Panc1 (cell line): ENCODE results near the gene LRRD1. TPM values are rescaled to one million over a fixed set of nuclear protein-coding genes. Genes with fewer than 3 reads are reported as not detected.
A peak's percentile ranks its signal among the peaks of the same experiment; 100 is the strongest.

ENCODE experiments used
- ATAC-seq: fragments of 200-7000 bp; cut with Tn5 transposase; 2 replicates; pipeline ENCODE4 v1.9.1; 2020; ENCODE audit warnings: mild to moderate bottlenecking, moderate library complexity
- BruUV-seq: library from RNA; stranded (reverse); fragments of 400-500 nt; replicated peaks from 2 replicates; lab custom pipeline; 2021; lab: Mats Ljungman, UMichigan
- CTCF ChIA-PET: fragments of 300-600 bp; sonication (Branson Sonifier 250); formaldehyde crosslinking; loops from one replicate; lab custom pipeline; 2022; ENCODE audit warnings: antibody characterized with exemption; lab: Charles Lee
- POLR2A ChIA-PET: fragments of 300-600 bp; sonication (Branson Sonifier 250); formaldehyde crosslinking; loops from one replicate; lab custom pipeline; 2022; ENCODE audit warnings: antibody characterized with exemption; lab: Charles Lee
- DNase-seq: peaks from one replicate; pipeline ENCODE4 v3.0.0-alpha.2; 2010; ENCODE audit warnings: low read depth, low spot score
- H3K27ac ChIP-seq: 2 replicates; pipeline ENCODE4 v1.5.1; 2011; ENCODE audit warnings: mild to moderate bottlenecking, low read length, inconsistent platforms
- H3K27me3 ChIP-seq: fragments of 200-500 bp; sonication (Bioruptor generic); 2 replicates; pipeline ENCODE4 v1.6.0; 2014; ENCODE audit warnings: low read length, inconsistent platforms; ENCODE audit not compliant: control insufficient read depth, insufficient read depth
- H3K36me3 ChIP-seq: fragments of 200-500 bp; sonication (Bioruptor generic); 2 replicates; pipeline ENCODE4 v1.5.1; 2014; ENCODE audit warnings: inconsistent platforms, mild to moderate bottlenecking, low read length, moderate library complexity; ENCODE audit not compliant: control insufficient read depth, insufficient read depth
- H3K4me1 ChIP-seq: 2 replicates; pipeline ENCODE4 v1.5.1; 2011; ENCODE audit warnings: inconsistent platforms, mild to moderate bottlenecking, low read length, moderate library complexity; ENCODE audit not compliant: control insufficient read depth, insufficient read depth
- H3K4me3 ChIP-seq, 2 experiments: 2 replicates each; pipeline ENCODE4 v1.5.1; 2011 to 2012; ENCODE audit warnings: low read depth in 2 of 2, low read length in 2 of 2, mild to moderate bottlenecking in 2 of 2, inconsistent platforms in 1 of 2, moderate library complexity in 1 of 2
- H3K9me3 ChIP-seq: fragments of 200-500 bp; sonication (Bioruptor generic); 2 replicates; pipeline ENCODE4 v1.5.1; 2014; ENCODE audit warnings: low read depth, mild to moderate bottlenecking, inconsistent platforms, low read length, moderate library complexity; ENCODE audit not compliant: control insufficient read depth, insufficient read depth
- CTCF ChIP-seq: fragments of 450-650 bp; IDR thresholded peaks from 2 replicates; pipeline ENCODE4 v1.5.1; 2017; ENCODE audit warnings: mild to moderate bottlenecking
- POLR2AphosphoS5 ChIP-seq: IDR thresholded peaks from 2 replicates; pipeline ENCODE4 v1.6.1; 2012; ENCODE audit warnings: mild to moderate bottlenecking, low read depth, low read length, moderate library complexity
- REST ChIP-seq, 2 experiments: IDR thresholded peaks; 2 replicates each; pipeline ENCODE4 v1.6.1; 2011 to 2012; ENCODE audit warnings: low read depth in 2 of 2, control low read depth in 1 of 2, low read length in 1 of 2, mild to moderate bottlenecking in 1 of 2, moderate library complexity in 1 of 2; ENCODE audit not compliant: insufficient read depth in 1 of 2
- SIN3A ChIP-seq: IDR thresholded peaks from 2 replicates; pipeline ENCODE4 v1.6.1; 2012; ENCODE audit warnings: low read depth, mild to moderate bottlenecking, low read length, moderate library complexity, borderline replicate concordance; ENCODE audit not compliant: insufficient read depth
- TCF7L2 ChIP-seq: IDR thresholded peaks from 2 replicates; pipeline ENCODE4 v1.6.1; 2011; ENCODE audit warnings: mild to moderate bottlenecking, low read depth, low read length, inconsistent platforms
- in situ Hi-C: cut with HindIII; loops from 2 replicates; pipeline ENCODE4 v1.10.0; 2016; ENCODE audit warnings: low sequenced_read_pairs, low pct_unique_long_range_greater_than_20kb
- intact Hi-C: fragments of 100-400 bp; cut with micrococcal nuclease; formaldehyde crosslinking; loops from one replicate; pipeline ENCODE4 v1.10.0; 2022; ENCODE audit not compliant: unreplicated experiment
- total RNA-seq: library from RNA; stranded (reverse); gene quantifications from one replicate; pipeline ENCODE4 v1.2.1, GENCODE V29; 2021; ENCODE audit not compliant: unreplicated experiment

The LRRD1 gene
- total RNA-seq, 1 experiment from 2014 or later, result 0.05 TPM

GRCh38 chr7:92133737-92134270 is 45.1 kb downstream of the LRRD1 start:
- H3K4me3 ChIP-seq, result peak overlapping the region; percentile 91 to 93
- intact Hi-C loops, result loop anchor here (10.0 kb wide), 1 partner anchor 311 kb away; the partner anchor contains the start of gene GATAD1
- H3K36me3 ChIP-seq, result peaks cover 15% of the 10 kb centered on the region
- ChIA-PET POLR2A (interaction anchor here (0.6 kb wide), 1 partner anchor 18 kb away, joined by 4 read pairs; no protein-coding TSS in a partner anchor), CTCF (interaction anchor here (0.7 kb wide), 1 partner anchor 256 kb away, joined by 3 read pairs; no protein-coding TSS in a partner anchor)
- ATAC-seq (peak; percentile 69), DNase-seq (no peak)
- peaks cover 18% of the 10 kb centered on the region for H3K4me1 ChIP-seq
- peak overlapping the region; percentile 90 for H3K27ac ChIP-seq
- no peaks in the 10 kb centered on the region for H3K27me3 ChIP-seq
- in situ Hi-C loops, result no loop called here
- BruUV-seq, result no TSS peak
- no peaks in the 10 kb centered on the region for H3K9me3 ChIP-seq
- TF ChIP-seq TCF7L2, result no peak
- no peak for TF ChIP-seq REST (IDR thresholded peaks at IDR 0.05; ENCODE audit: insufficient read depth in 1 of 2, low read depth in 2 of 2, low read length in 1 of 2)
- TF ChIP-seq CTCF, result peak; percentile 96
- TF ChIP-seq POLR2AphosphoS5, result no peak
- TF ChIP-seq SIN3A, result peak; percentile 70; the same call in 1 of the 2 replicates

GRCh38 chr7:92133133-92133736 is 45.7 kb downstream of the LRRD1 start:
- POLR2A ChIA-PET, result interaction anchor here (0.6 kb wide), 2 partner anchors 179 to 425 kb away, joined by 5 to 6 read pairs; no protein-coding TSS in a partner anchor
- ATAC-seq, result peak; percentile 43

More at GRCh38 chr7:92133133-92133736, 45.7 kb downstream of the LRRD1 start:
- H3K36me3 ChIP-seq, result peaks cover 15% of the 10 kb centered on the region
- no peaks in the 10 kb centered on the region for H3K27me3 ChIP-seq
- H3K4me3 ChIP-seq, result peak overlapping the region; percentile 91 to 93
- peaks cover 18% of the 10 kb centered on the region for H3K4me1 ChIP-seq
- peak overlapping the region; percentile 90 for H3K27ac ChIP-seq
- no peaks in the 10 kb centered on the region for H3K9me3 ChIP-seq
- in situ Hi-C loops (no loop called here), intact Hi-C loops (loop anchor here (10.0 kb wide), 1 partner anchor 312 kb away; the partner anchor contains the start of gene GATAD1)
- CTCF ChIA-PET, result interaction anchor here (1.1 to 1.2 kb wide), 2 partner anchors 291 to 314 kb away, joined by 5 to 7 read pairs; partner anchors contain the start of gene GATAD1
- DNase-seq, result peak; percentile 45
- no TSS peak for BruUV-seq
- TF ChIP-seq CTCF (0 out of 2 replicates have a peak, but pooled peaks have one; percentile 73), REST (IDR thresholded peaks at IDR 0.05; ENCODE audit: insufficient read depth in 1 of 2, low read depth in 2 of 2, low read length in 1 of 2) (no peak)
